Renal cortical epithelial cell (primary cell): ENCODE measurements around the gene NUMB. TPM values are rescaled to one million over a fixed set of nuclear protein-coding genes. Genes with fewer than 3 reads are reported as not detected.

Source experiments
- DNase-seq: peaks from one replicate; pipeline ENCODE4 v3.0.0-alpha.2; 2011; ENCODE audit warnings: low read depth
- total RNA-seq: library from RNA; depleted of rRNA; stranded (reverse); fragments of >200 nt; gene quantifications from 2 replicates; pipeline ENCODE4 v1.2.3, GENCODE V29; 2014

The NUMB gene
- total RNA-seq, 1 donor from 2014 or later = 53.9 TPM

GRCh38 chr14:73261075-73261474 lies 197.3 kb downstream of the NUMB start:
- DNase-seq = no peak

- no peak for DNase-seq
These were observed 197.8 kb downstream of the NUMB start for GRCh38 chr14:73260574-73260973.

GRCh38 chr14:73259837-73260236 lies 198.5 kb downstream of the NUMB start:
- DNase-seq = no peak

- DNase-seq = no peak
These were observed 199.3 kb downstream of the NUMB start for GRCh38 chr14:73258845-73259611.

- no peak for DNase-seq
These were observed 200.3 kb downstream of the NUMB start for GRCh38 chr14:73258076-73258475.

GRCh38 chr14:73255693-73256225 lies 202.6 kb downstream of the NUMB start:
- DNase-seq = no peak

- no peak for DNase-seq
These were observed 203.3 kb downstream of the NUMB start for GRCh38 chr14:73255005-73255400.

- DNase-seq = no peak
These were observed 203.9 kb downstream of the NUMB start for GRCh38 chr14:73254247-73255004.

- DNase-seq = no peak
These were observed 204.6 kb downstream of the NUMB start for GRCh38 chr14:73253721-73254120.

- DNase-seq = no peak
These were observed 205.1 kb downstream of the NUMB start for GRCh38 chr14:73253323-73253610.

- no peak for DNase-seq
These were observed 205.6 kb downstream of the NUMB start for GRCh38 chr14:73252491-73253322.

- no peak for DNase-seq
These were observed 206.7 kb downstream of the NUMB start for GRCh38 chr14:73251516-73252215.

GRCh38 chr14:73250781-73251500 lies 207.4 kb downstream of the NUMB start:
- no peak for DNase-seq

GRCh38 chr14:73250317-73250713 lies 208.0 kb downstream of the NUMB start:
- no peak for DNase-seq

- DNase-seq = no peak
These were observed 208.6 kb downstream of the NUMB start for GRCh38 chr14:73249564-73250316.

GRCh38 chr14:73249108-73249507 lies 209.2 kb downstream of the NUMB start:
- no peak for DNase-seq

GRCh38 chr14:73248108-73248868 lies 210.1 kb downstream of the NUMB start:
- DNase-seq = peak; percentile 84

GRCh38 chr14:73246387-73247150 lies 211.8 kb downstream of the NUMB start:
- DNase-seq = no peak
